Breast epithelium (tissue), 3 donors: ENCODE measurements around the gene AHCYL2.

Source experiments
- CTCF ChIP-seq, 3 donors: fragments of 450-650 bp; IDR thresholded peaks; one replicate each; pipeline ENCODE4 v1.5.1; 2016 to 2017; ENCODE audit warnings: antibody characterized with exemption in 3 of 3, mild to moderate bottlenecking in 3 of 3, moderate library complexity in 3 of 3
- POLR2A ChIP-seq: fragments of 450-650 bp; IDR thresholded peaks from one replicate; pipeline ENCODE4 v1.6.1; 2016; ENCODE audit warnings: antibody characterized with exemption, mild to moderate bottlenecking, moderate library complexity
- POLR2AphosphoS5 ChIP-seq, 3 donors: sonication (generic); formaldehyde crosslinking; IDR thresholded peaks; one replicate each; pipeline ENCODE4 v1.6.1; 2017; ENCODE audit warnings: antibody characterized with exemption in 3 of 3

GRCh38 chr7:129389829-129390228 lies 165.0 kb downstream of the AHCYL2 start:
- no peak for TF ChIP-seq CTCF (IDR thresholded peaks at IDR 0.05)
- no peak for TF ChIP-seq POLR2AphosphoS5 (IDR thresholded peaks at IDR 0.05)
- TF ChIP-seq POLR2A = no peak
